HG03521 (cell line): Measurements from ENCODE around the gene MEIS3.
"Not testable (repeated sequence)": the region's sequence is repeated elsewhere in the genome, so short reads cannot be mapped to it uniquely, and the experiment has no call there.

ENCODE experiments used
- ATAC-seq: cut with Tn5 transposase; IDR thresholded peaks from one replicate; pipeline ENCODE4 v1.9.1; 2021; ENCODE audit warnings: mild to moderate bottlenecking, moderate library complexity; ENCODE audit not compliant: unreplicated experiment

MEIS3 gene

GRCh38 chr19:47417107-47417745 lies 2.1 kb downstream of the MEIS3 start:
- no peak for ATAC-seq

GRCh38 chr19:47416643-47416985 lies 2.7 kb downstream of the MEIS3 start:
- no peak for ATAC-seq

DNA sequence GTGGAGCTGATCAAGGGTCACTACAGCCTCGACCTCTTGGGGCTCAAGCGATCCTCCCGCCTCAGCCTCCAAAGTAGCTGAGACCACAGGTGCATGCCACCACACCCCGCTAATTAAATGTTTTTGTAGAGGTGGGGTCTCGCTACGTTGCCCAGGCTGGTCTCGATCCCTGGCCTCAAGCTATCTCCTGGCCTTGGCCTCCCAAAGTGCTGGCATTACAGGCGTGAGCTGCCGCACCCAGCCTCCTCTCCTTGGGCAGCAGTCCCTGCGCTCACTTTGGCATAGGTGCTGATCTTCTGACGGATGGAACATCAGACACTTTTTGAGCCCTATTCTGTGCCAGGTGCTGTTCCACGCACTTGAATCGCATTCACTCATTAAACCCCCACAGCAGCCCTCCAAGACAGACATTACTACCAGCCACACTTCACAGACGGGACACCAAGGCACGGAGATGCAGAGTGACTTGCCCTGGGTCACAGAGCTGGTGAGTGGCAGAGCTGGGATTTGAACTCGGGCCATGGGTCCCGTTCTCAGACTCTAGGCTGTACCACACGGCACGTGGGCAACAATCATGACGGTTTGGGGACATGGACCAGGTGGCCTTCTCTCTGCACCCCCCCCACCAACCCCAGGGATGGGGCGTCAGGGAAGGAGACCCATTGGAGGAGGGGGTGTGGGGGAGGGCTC lies 3.2 kb downstream of the MEIS3 start:
- ATAC-seq, result no peak

- no peak for ATAC-seq
These were observed 4.9 kb downstream of the MEIS3 start for GRCh38 chr19:47414469-47414868.

DNA sequence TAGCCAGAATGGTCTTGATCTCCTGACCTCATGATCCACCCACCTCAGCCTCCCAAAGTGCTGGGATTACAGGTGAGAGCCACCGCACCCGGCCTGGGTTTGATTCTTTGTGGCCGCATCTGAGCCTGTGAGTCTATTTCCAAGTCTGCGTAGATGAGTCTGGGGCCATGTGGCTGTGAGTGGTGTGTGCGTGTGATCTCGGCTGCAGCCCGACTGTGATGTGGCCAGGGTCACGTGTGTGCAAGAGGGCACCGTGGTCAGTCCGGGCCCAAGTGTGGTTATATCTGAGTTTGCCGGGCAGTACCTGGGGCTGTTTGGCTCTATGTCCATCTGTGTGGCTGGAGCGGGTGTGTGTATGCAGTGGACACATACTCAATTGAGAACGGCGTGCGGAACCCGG lies 5.4 kb downstream of the MEIS3 start:
- no peak for ATAC-seq

- not testable (repeated sequence) for ATAC-seq
These were observed 7.6 kb downstream of the MEIS3 start for GRCh38 chr19:47411696-47412095.

DNA sequence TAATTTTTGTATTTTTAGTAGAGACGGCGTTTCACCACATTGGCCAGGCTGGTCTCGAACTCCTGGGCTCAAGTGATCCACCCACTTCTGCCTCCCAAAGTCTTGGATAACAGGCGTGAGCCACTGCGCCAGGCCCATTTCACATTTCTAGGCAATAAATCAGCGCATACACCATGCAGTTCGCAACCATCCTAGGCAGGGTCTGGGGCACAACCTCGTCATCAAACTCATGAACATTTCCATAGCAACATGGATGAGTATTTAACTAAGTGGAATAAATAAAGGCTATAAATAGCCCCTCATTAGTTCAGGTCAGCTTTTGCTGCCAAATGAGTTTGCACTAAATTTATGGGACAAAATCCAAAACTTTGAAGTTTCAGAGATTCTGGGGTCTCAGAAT lies 8.2 kb downstream of the MEIS3 start:
- ATAC-seq, result no peak

- no peak for ATAC-seq
These were observed 11.0 kb downstream of the MEIS3 start for GRCh38 chr19:47408156-47408938.

- ATAC-seq, result no peak
These were observed 11.9 kb downstream of the MEIS3 start for GRCh38 chr19:47407417-47407774.

- no peak for ATAC-seq
These were observed 12.5 kb downstream of the MEIS3 start for GRCh38 chr19:47406711-47407416.

- no peak for ATAC-seq
These were observed 13.4 kb downstream of the MEIS3 start for GRCh38 chr19:47405854-47406417.

GRCh38 chr19:47405197-47405550 lies 14.2 kb downstream of the MEIS3 start:
- no peak for ATAC-seq

GRCh38 chr19:47404334-47405196 lies 14.8 kb downstream of the MEIS3 start:
- no peak for ATAC-seq

- ATAC-seq, result no peak
These were observed 16.8 kb downstream of the MEIS3 start for GRCh38 chr19:47402504-47402903.

GRCh38 chr19:47398707-47399597 lies 20.4 kb downstream of the MEIS3 start:
- no peak for ATAC-seq

DNA sequence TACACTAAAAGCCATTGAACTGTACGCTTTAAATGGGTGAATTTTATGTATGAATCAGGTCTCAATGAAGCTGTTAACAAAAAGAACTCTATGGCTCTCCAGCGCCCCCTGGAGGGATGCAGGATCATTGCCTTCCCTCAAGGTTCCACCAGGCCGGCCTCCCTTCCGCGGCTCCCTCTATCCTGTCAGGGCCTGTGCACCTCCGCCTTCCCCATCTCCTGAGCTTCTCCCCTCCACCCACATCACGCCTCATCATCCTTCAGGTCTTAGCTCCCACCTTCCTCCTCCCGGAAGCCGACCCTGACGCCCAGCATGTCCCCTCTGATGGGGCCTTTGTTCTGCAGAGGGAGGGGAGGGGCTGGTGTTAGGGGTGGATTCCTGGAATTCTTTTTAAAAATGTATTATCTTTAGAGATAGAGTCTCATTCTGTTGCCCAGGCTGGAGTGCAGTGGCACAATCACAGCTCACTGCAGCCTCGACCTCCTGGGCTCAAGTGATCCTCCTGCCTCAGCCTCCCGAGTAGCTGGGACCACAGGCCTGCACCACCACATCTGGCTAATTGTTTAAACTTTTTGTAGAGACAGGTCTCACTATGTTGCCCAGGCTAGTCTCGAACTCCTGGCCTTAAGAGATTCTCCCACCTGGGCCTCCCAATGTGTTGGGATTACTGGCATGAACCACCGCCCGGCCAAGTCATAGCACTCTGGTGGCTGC lies 27.7 kb downstream of the MEIS3 start:
- ATAC-seq, result no peak

- no peak for ATAC-seq
These were observed 28.5 kb downstream of the MEIS3 start for GRCh38 chr19:47390533-47391488.

DNA sequence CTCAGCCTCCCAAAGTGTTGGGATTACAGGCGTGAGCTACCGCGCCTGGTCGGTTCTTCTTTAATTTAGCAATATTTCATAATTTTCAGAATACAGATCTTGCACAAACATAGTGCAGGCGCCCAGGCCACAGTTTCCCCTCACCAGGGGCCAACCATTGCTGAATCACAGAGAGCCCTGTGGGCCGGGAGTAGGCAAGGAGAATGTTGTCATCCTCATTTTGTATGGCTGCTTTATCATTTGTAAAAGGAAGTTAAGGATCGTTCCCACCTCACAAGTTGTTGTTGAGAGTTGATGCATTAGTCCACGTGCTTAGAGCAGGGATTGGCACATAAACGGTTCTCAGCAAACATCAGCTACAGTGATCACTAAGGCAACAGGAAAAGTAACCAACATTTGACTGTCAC lies 30.2 kb downstream of the MEIS3 start:
- no peak for ATAC-seq
